HCT116 (cell line): Measurements from ENCODE around the gene GOLGA8K. TPM values are rescaled to one million over a fixed set of nuclear protein-coding genes. Genes with fewer than 3 reads are reported as not detected.
"Not testable (repeated sequence)": the region's sequence is repeated elsewhere in the genome, so short reads cannot be mapped to it uniquely, and the experiment has no call there.

ENCODE experiments used
- ATAC-seq: fragments of 200-7000 bp; cut with Tn5 transposase; 2 replicates; pipeline ENCODE4 v1.9.1; 2020; ENCODE audit warnings: mild to moderate bottlenecking, moderate library complexity
- BruUV-seq: library from RNA; stranded (reverse); fragments of 400-500 nt; replicated peaks from 2 replicates; lab custom pipeline; 2021; lab: Mats Ljungman, UMichigan
- CTCF ChIA-PET: fragments of 300-600 bp; sonication (Branson Sonifier 250); formaldehyde crosslinking; loops from one replicate; lab custom pipeline; 2021; ENCODE audit warnings: antibody characterized with exemption; lab: Charles Lee
- POLR2A ChIA-PET: fragments of 300-600, 350-600 bp; sonication (Branson Sonifier 250); formaldehyde crosslinking; loops from one replicate; lab custom pipeline; 2021; ENCODE audit warnings: antibody characterized with exemption; lab: Charles Lee
- RAD21 ChIA-PET, 2 experiments: fragments of 300-600 bp; sonication (Branson Sonifier 250); formaldehyde crosslinking; loops; one replicate each; lab custom pipeline; 2023; ENCODE audit warnings: low total read pairs in 2 of 2; ENCODE audit not compliant: uncharacterized antibody in 2 of 2, unreplicated experiment in 2 of 2, low non-redundant PET in 1 of 2; lab: Charles Lee
- DNase-seq: peaks from one replicate; pipeline ENCODE4 v3.0.0-alpha.2; 2010; ENCODE audit warnings: low read depth, low spot score
- H2AFZ ChIP-seq: fragments of 200-600 bp; shearing (Covaris generic), sonication (generic); 2 replicates; pipeline ENCODE4 v1.6.1; 2017; ENCODE audit warnings: low read depth, mixed run types, mixed read lengths, antibody characterized with exemption, low read length; ENCODE audit not compliant: poor library complexity, severe bottlenecking
- H3K27ac ChIP-seq: 2 replicates; pipeline ENCODE4 v1.5.1; 2012; ENCODE audit warnings: low read depth, low read length
- H3K27me3 ChIP-seq: fragments of 200-600 bp; sonication (generic); 2 replicates; pipeline ENCODE4 v1.6.1; 2016; ENCODE audit warnings: mixed run types, low read length, mixed read lengths; ENCODE audit not compliant: insufficient read depth
- H3K36me3 ChIP-seq, 2 experiments: fragments of 200-500 bp in 1 of 2; fragments of 200-600 bp in 1 of 2; sonication (Bioruptor generic) in 1 of 2; sonication (generic) in 1 of 2; 2 replicates each; pipeline versions ENCODE4 v1.5.1 to v1.6.1; 2014 to 2016; ENCODE audit warnings: low read length in 2 of 2, inconsistent platforms in 1 of 2, mixed read lengths in 1 of 2, mixed run types in 1 of 2; ENCODE audit not compliant: insufficient read depth in 2 of 2, control insufficient read depth in 1 of 2
- H3K4me1 ChIP-seq, 2 experiments: fragments of 200-600 bp in 1 of 2; sonication (generic) in 1 of 2; 2 replicates each; pipeline versions ENCODE4 v1.5.1 to v1.6.1; 2012 to 2017; ENCODE audit warnings: low read length in 2 of 2, inconsistent platforms in 1 of 2, mild to moderate bottlenecking in 1 of 2, mixed read lengths in 1 of 2, mixed run types in 1 of 2, moderate library complexity in 1 of 2; ENCODE audit not compliant: insufficient read depth in 2 of 2, control insufficient read depth in 1 of 2
- H3K4me2 ChIP-seq: fragments of 200-600 bp; sonication (generic); 2 replicates; pipeline ENCODE4 v1.6.1; 2017; ENCODE audit warnings: mixed run types, low read length, mixed read lengths
- H3K4me3 ChIP-seq, 2 experiments: fragments of 200-600 bp in 1 of 2; sonication (generic) in 1 of 2; replicated peaks in 1 of 2; 2 replicates each; pipeline ENCODE4 v1.5.1; 2011 to 2016; ENCODE audit warnings: low read length in 2 of 2, control low read depth in 1 of 2, low read depth in 1 of 2, mild to moderate bottlenecking in 1 of 2, mixed read lengths in 1 of 2, mixed run types in 1 of 2
- H3K79me2 ChIP-seq: fragments of 200-600 bp; sonication (generic); 2 replicates; pipeline ENCODE4 v1.6.1; 2017; ENCODE audit warnings: mild to moderate bottlenecking, mixed run types, low read length, moderate library complexity, mixed read lengths; ENCODE audit not compliant: insufficient read depth
- H3K9ac ChIP-seq: fragments of 200-600 bp; sonication (generic); 2 replicates; pipeline ENCODE4 v1.6.1; 2016; ENCODE audit warnings: low read length, mixed read lengths
- H3K9me2 ChIP-seq: fragments of 200-600 bp; sonication (generic), shearing (Covaris generic); 2 replicates; pipeline ENCODE4 v1.6.1; 2017; ENCODE audit warnings: mixed run types, mild to moderate bottlenecking, moderate library complexity; ENCODE audit not compliant: insufficient read depth
- H3K9me3 ChIP-seq, 2 experiments: fragments of 200-500 bp in 1 of 2; fragments of 200-600 bp in 1 of 2; sonication (Bioruptor generic) in 1 of 2; sonication (generic) in 1 of 2; 2 replicates each; pipeline ENCODE4 v1.6.1; 2014 to 2017; ENCODE audit warnings: low read length in 2 of 2, mixed read lengths in 2 of 2, inconsistent platforms in 1 of 2, low read depth in 1 of 2, mild to moderate bottlenecking in 1 of 2, mixed run types in 1 of 2, moderate library complexity in 1 of 2; ENCODE audit not compliant: control insufficient read depth in 1 of 2, insufficient read depth in 1 of 2
- H4K20me1 ChIP-seq: fragments of 200-600 bp; sonication (generic), shearing (Covaris generic); 2 replicates; pipeline ENCODE4 v1.6.1; 2017; ENCODE audit warnings: mixed run types, mild to moderate bottlenecking, moderate library complexity; ENCODE audit not compliant: insufficient read depth
- intact Hi-C: fragments of 100-400 bp; cut with micrococcal nuclease; formaldehyde crosslinking; loops from 2 replicates; pipeline ENCODE4 v1.10.0; 2022
- total RNA-seq: library from RNA; stranded (reverse); gene quantifications from one replicate; pipeline ENCODE4 v1.2.1, GENCODE V29; 2021; ENCODE audit not compliant: unreplicated experiment

Gene GOLGA8K
- total RNA-seq, 1 experiment from 2014 or later = 3.3 TPM

DNA sequence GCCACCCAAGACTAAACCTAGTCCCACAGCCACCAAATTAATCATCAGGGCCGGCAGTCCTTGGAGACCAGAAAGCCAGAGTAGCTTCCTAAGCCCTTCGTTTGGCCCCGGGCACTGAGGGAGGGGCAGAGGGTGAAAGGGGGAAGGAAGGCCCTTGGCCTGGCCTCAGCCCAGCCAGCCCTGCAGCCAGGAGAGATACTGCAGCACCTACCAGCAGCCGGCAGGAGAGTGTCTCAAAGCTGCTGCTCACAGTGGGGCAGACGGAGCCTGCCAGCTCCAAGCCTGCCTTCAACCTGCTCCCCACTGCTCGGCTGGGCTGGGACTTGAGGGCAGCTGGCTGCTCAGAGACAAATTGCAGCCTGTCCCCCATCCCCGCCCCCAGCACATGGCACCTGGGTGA, 50.3 kb downstream of the GOLGA8K start:
- H3K9me3 ChIP-seq, BruUV-seq, intact Hi-C loops, H2AFZ ChIP-seq, H3K36me3 ChIP-seq, H3K27ac ChIP-seq, POLR2A ChIA-PET, DNase-seq, RAD21 ChIA-PET, H3K27me3 ChIP-seq, CTCF ChIA-PET, H3K4me1 ChIP-seq, ATAC-seq, H4K20me1 ChIP-seq, H3K4me3 ChIP-seq, H3K9ac ChIP-seq, H3K9me2 ChIP-seq, H3K79me2 ChIP-seq, H3K4me2 ChIP-seq: not testable (repeated sequence)

DNA sequence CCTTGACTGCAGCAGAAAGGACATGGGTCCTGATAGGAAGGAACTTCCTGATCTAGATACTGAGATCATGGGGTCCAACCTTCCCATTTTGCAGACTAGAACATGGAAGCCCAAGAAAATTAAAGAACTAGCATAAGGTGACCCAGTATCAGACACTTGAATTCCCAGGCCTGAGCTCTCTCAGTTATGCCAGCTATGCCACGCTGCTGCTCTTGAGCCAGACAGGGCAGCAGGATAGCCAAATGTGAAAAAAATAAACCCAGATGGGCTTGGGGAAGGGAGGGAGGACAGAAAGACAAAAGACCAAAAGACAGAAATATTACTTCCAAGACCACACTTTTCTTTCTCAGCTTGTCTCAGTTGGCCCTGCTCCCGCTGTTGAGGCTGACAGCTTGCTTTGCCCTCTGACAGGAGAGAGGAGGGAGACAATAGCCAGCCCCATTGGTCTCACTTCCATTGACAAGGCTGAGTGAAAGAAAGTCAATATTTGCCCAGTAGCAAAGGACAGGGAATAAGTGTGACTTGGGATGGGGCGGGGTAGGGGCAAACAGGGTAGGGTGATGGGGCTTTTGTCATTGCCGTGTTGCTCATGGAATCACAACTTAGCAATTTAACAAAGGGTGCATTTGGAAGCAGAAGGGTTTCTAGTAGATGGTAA, 52.4 kb downstream of the GOLGA8K start:
- H3K27ac ChIP-seq, H4K20me1 ChIP-seq, H2AFZ ChIP-seq, POLR2A ChIA-PET, CTCF ChIA-PET, H3K9me2 ChIP-seq, H3K9ac ChIP-seq, H3K4me2 ChIP-seq, H3K79me2 ChIP-seq, H3K36me3 ChIP-seq, ATAC-seq, H3K4me3 ChIP-seq, BruUV-seq, intact Hi-C loops, H3K27me3 ChIP-seq, H3K9me3 ChIP-seq, H3K4me1 ChIP-seq, DNase-seq, RAD21 ChIA-PET: not testable (repeated sequence)

DNA sequence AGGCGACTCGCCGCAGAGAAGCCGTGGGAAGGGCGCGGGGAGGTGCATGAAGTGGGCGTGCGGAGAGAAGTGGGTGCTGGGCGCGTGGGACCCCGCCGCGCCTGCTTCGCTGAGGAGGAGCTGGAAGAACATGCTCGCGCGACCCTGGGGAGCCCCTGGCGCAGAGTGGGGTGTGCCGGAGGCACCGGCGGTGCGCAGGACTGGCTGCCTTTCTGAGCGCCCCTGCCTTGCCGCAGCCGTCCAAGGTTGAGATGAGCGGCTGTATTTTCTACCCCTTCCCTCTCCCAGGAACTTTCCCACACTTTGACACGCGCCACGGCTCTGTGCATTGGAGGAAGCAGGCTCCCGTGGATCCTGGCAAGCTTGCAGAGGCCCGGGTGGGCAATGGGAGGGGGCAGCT, 56.1 kb downstream of the GOLGA8K start:
- H3K9me2 ChIP-seq, H3K27me3 ChIP-seq, H3K9me3 ChIP-seq, H3K4me2 ChIP-seq, ATAC-seq, H3K36me3 ChIP-seq, H3K79me2 ChIP-seq, RAD21 ChIA-PET, H3K4me1 ChIP-seq, DNase-seq, BruUV-seq, H3K4me3 ChIP-seq, H3K27ac ChIP-seq, H3K9ac ChIP-seq, POLR2A ChIA-PET, H2AFZ ChIP-seq, H4K20me1 ChIP-seq, intact Hi-C loops, CTCF ChIA-PET: not testable (repeated sequence)

DNA sequence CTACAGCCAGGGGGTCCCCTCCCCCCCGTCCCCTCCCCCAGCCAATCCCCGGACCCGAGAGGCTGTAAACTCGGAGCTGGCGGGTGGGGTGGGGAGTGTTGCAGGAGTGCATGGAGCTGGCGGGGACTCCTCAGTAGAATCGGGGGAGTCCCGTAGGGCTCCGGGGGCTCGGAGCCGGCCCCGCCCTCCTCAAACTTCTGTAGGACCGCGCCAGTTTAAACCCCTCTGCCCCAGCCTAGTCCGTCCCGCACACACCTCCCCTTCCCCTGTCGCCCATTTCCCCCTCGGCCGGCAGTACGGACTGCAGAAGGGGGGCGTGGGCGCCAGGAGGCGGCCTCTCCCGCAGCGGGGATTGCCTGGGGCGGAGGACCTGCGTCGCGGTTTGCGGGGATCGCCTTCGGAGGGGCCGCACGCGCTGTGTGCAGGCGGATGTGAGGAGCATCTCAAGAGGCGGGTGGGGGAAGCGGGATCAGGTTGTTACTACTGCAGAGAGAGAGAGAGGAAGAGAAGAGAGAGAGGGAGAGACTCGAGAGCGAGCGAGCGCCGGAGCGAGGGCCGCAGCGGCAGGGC, 57.0 kb downstream of the GOLGA8K start:
- H3K36me3 ChIP-seq, DNase-seq, POLR2A ChIA-PET: not testable (repeated sequence)

More for the DNA sequence above, 57.0 kb downstream of the GOLGA8K start:
- H3K27ac ChIP-seq, H3K9ac ChIP-seq, BruUV-seq, H3K79me2 ChIP-seq, H4K20me1 ChIP-seq, H3K4me1 ChIP-seq, H2AFZ ChIP-seq, CTCF ChIA-PET, intact Hi-C loops, H3K4me3 ChIP-seq, H3K27me3 ChIP-seq, H3K4me2 ChIP-seq, H3K9me3 ChIP-seq, ATAC-seq, RAD21 ChIA-PET, H3K9me2 ChIP-seq: not testable (repeated sequence)
